T-helper 1 cell treated with Interleukin-12 subunit alpha and Interleukin-12 subunit beta and Interleukin-4 antibody, amounts not matched to agents 30 μg/mL and 1 μg/mL, for 36 hours (primary cell): ENCODE measurements around the gene SULT1C3.
"Not testable (repeated sequence)": the region's sequence is repeated elsewhere in the genome, so short reads cannot be mapped to it uniquely, and the experiment has no call there.

Source experiments
- H3K27ac Mint-ChIP-seq: one replicate; pipeline ENCODE4 v1.8.0; 2021; ENCODE audit warnings: mild to moderate bottlenecking, mixed read lengths
- H3K27me3 Mint-ChIP-seq: one replicate; pipeline ENCODE4 v1.8.0; 2021; ENCODE audit warnings: low read depth, mixed read lengths
- H3K36me3 Mint-ChIP-seq: one replicate; pipeline ENCODE4 v1.8.0; 2021; ENCODE audit warnings: low read depth, mixed read lengths
- H3K4me1 Mint-ChIP-seq: one replicate; pipeline ENCODE4 v1.8.0; 2021; ENCODE audit warnings: low read depth, mixed read lengths
- H3K4me3 Mint-ChIP-seq: one replicate; pipeline ENCODE4 v1.8.0; 2021; ENCODE audit warnings: mild to moderate bottlenecking, moderate library complexity, mixed read lengths
- H3K9me3 Mint-ChIP-seq: one replicate; pipeline ENCODE4 v1.8.0; 2021; ENCODE audit warnings: mixed read lengths

Gene SULT1C3

GRCh38 chr2:108267101-108267500 is 27.3 kb downstream of the SULT1C3 start:
- no peaks in the 10 kb centered on the region for H3K9me3 Mint-ChIP-seq
- H3K27me3 Mint-ChIP-seq, result no peaks in the 10 kb centered on the region
- no peak overlapping the region for H3K4me3 Mint-ChIP-seq
- no peaks in the 10 kb centered on the region for H3K36me3 Mint-ChIP-seq
- no peak overlapping the region for H3K27ac Mint-ChIP-seq
- no peaks in the 10 kb centered on the region for H3K4me1 Mint-ChIP-seq

GRCh38 chr2:108268001-108268400 is 28.2 kb downstream of the SULT1C3 start:
- Mint-ChIP-seq H3K36me3 (no peaks in the 10 kb centered on the region), H3K27me3 (no peaks in the 10 kb centered on the region), H3K27ac (no peak overlapping the region), H3K9me3 (no peaks in the 10 kb centered on the region), H3K4me3 (no peak overlapping the region), H3K4me1 (no peaks in the 10 kb centered on the region)

GRCh38 chr2:108270346-108270745 is 30.6 kb downstream of the SULT1C3 start:
- Mint-ChIP-seq H3K36me3 (no peaks in the 10 kb centered on the region), H3K27me3 (no peaks in the 10 kb centered on the region), H3K27ac (no peak overlapping the region), H3K4me1 (no peaks in the 10 kb centered on the region), H3K4me3 (no peak overlapping the region), H3K9me3 (no peaks in the 10 kb centered on the region)

- Mint-ChIP-seq H3K9me3 (no peaks in the 10 kb centered on the region), H3K4me1 (no peaks in the 10 kb centered on the region), H3K36me3 (no peaks in the 10 kb centered on the region), H3K27me3 (no peaks in the 10 kb centered on the region), H3K4me3 (no peak overlapping the region), H3K27ac (no peak overlapping the region)
Observed at GRCh38 chr2:108270768-108271506, 31.2 kb downstream of the SULT1C3 start.

GRCh38 chr2:108271691-108272253 is 32.0 kb downstream of the SULT1C3 start:
- Mint-ChIP-seq H3K4me1 (no peaks in the 10 kb centered on the region), H3K36me3 (no peaks in the 10 kb centered on the region), H3K27ac (no peak overlapping the region), H3K27me3 (no peaks in the 10 kb centered on the region), H3K4me3 (no peak overlapping the region), H3K9me3 (no peaks in the 10 kb centered on the region)

GRCh38 chr2:108278631-108279030 is 38.9 kb downstream of the SULT1C3 start:
- Mint-ChIP-seq H3K36me3 (no peaks in the 10 kb centered on the region), H3K27me3 (peaks cover 4% of the 10 kb centered on the region), H3K9me3 (no peaks in the 10 kb centered on the region), H3K4me3 (no peak overlapping the region), H3K4me1 (no peaks in the 10 kb centered on the region), H3K27ac (no peak overlapping the region)

- Mint-ChIP-seq H3K4me1 (no peaks in the 10 kb centered on the region), H3K4me3 (no peak overlapping the region), H3K9me3 (no peaks in the 10 kb centered on the region), H3K27ac (no peak overlapping the region), H3K36me3 (no peaks in the 10 kb centered on the region), H3K27me3 (peaks cover 4% of the 10 kb centered on the region)
Observed at GRCh38 chr2:108279468-108279867, 39.7 kb downstream of the SULT1C3 start.

GRCh38 chr2:108280466-108280865 is 40.7 kb downstream of the SULT1C3 start:
- Mint-ChIP-seq H3K36me3 (no peaks in the 10 kb centered on the region), H3K4me3 (no peak overlapping the region), H3K27ac (no peak overlapping the region)

GRCh38 chr2:108284566-108284965 is 44.8 kb downstream of the SULT1C3 start:
- not testable (repeated sequence) for H3K9me3 Mint-ChIP-seq, H3K36me3 Mint-ChIP-seq, H3K4me3 Mint-ChIP-seq, H3K27me3 Mint-ChIP-seq, H3K4me1 Mint-ChIP-seq, H3K27ac Mint-ChIP-seq

More at GRCh38 chr2:108280466-108280865, 40.7 kb downstream of the SULT1C3 start:
- H3K27me3 Mint-ChIP-seq, result peaks cover 4% of the 10 kb centered on the region
- H3K9me3 Mint-ChIP-seq, result peaks cover 8% of the 10 kb centered on the region
- H3K4me1 Mint-ChIP-seq, result no peaks in the 10 kb centered on the region

GRCh38 chr2:108285616-108286015 is 45.8 kb downstream of the SULT1C3 start:
- no peaks in the 10 kb centered on the region for H3K4me1 Mint-ChIP-seq
- no peak overlapping the region for H3K4me3 Mint-ChIP-seq
- H3K9me3 Mint-ChIP-seq, result peaks cover 8% of the 10 kb centered on the region
- no peak overlapping the region for H3K27ac Mint-ChIP-seq
- no peaks in the 10 kb centered on the region for H3K36me3 Mint-ChIP-seq
- H3K27me3 Mint-ChIP-seq, result peaks cover 8% of the 10 kb centered on the region

GRCh38 chr2:108287169-108287568 is 47.4 kb downstream of the SULT1C3 start:
- Mint-ChIP-seq H3K4me1 (no peaks in the 10 kb centered on the region), H3K4me3 (no peak overlapping the region), H3K27me3 (peaks cover 8% of the 10 kb centered on the region), H3K36me3 (no peaks in the 10 kb centered on the region), H3K9me3 (peaks cover 8% of the 10 kb centered on the region), H3K27ac (no peak overlapping the region)

GRCh38 chr2:108288534-108289106 is 48.9 kb downstream of the SULT1C3 start, which contains the start of gene SULT1C2:
Gene SULT1C2 (plus strand): TSS chr2:108288895. CDS start chr2:108293668, 4,773 bp downstream.
- Mint-ChIP-seq H3K4me3 (no peak within 1 kb of the TSS), H3K9me3 (peaks cover 8% of the 10 kb centered on the region), H3K27ac (no peak within 1 kb of the TSS), H3K27me3 (peaks cover 8% of the 10 kb centered on the region), H3K4me1 (no peaks in the 10 kb centered on the region), H3K36me3 (no peaks in the 10 kb centered on the region)

- Mint-ChIP-seq H3K27me3 (no peaks in the 10 kb centered on the region), H3K4me3 (no peak overlapping the region), H3K9me3 (no peaks in the 10 kb centered on the region), H3K36me3 (no peaks in the 10 kb centered on the region), H3K27ac (no peak overlapping the region), H3K4me1 (no peaks in the 10 kb centered on the region)
Observed at GRCh38 chr2:108293850-108294249, 54.1 kb downstream of the SULT1C3 start.

GRCh38 chr2:108297436-108298141 is 57.8 kb downstream of the SULT1C3 start:
- no peaks in the 10 kb centered on the region for H3K27me3 Mint-ChIP-seq
- no peak overlapping the region for H3K4me3 Mint-ChIP-seq
- no peak overlapping the region for H3K27ac Mint-ChIP-seq
- no peaks in the 10 kb centered on the region for H3K36me3 Mint-ChIP-seq
- H3K9me3 Mint-ChIP-seq, result no peaks in the 10 kb centered on the region
- no peaks in the 10 kb centered on the region for H3K4me1 Mint-ChIP-seq

- H3K27ac Mint-ChIP-seq, result no peak overlapping the region
Observed at GRCh38 chr2:108301558-108301957, 61.8 kb downstream of the SULT1C3 start.

More at GRCh38 chr2:108301558-108301957, 61.8 kb downstream of the SULT1C3 start:
- Mint-ChIP-seq H3K36me3 (no peaks in the 10 kb centered on the region), H3K4me3 (no peak overlapping the region), H3K4me1 (peaks cover 3% of the 10 kb centered on the region), H3K9me3 (no peaks in the 10 kb centered on the region), H3K27me3 (no peaks in the 10 kb centered on the region)
